Measurements from ENCODE around the gene TMEM81.

The TMEM81 gene

DNA sequence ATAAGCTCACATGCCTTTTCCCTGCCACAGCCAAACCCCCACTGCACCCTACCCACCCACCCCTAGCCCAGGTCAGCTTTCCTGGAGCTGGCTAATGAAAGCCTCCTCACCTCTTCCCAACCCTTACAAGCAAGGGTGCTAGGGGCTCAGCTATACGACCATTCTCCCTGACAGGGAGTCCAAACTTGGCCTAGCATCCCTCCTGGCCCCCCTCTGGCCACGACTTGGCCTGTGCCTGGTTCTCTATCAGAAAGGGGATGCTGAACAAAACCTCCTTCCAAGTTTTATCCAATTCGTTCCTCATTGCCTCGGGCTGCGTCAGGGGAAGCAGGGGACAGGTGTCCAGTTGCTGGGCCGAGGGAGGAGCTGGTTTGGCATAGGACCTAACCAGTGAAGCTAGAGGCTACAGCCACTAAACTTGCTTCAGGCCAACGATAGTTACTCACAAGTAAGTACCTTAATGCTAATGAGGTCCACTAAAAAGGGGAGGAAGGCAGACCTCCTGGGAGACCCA, 8.6 kb downstream of the TMEM81 start:
- DNase-seq = no peak

DNA sequence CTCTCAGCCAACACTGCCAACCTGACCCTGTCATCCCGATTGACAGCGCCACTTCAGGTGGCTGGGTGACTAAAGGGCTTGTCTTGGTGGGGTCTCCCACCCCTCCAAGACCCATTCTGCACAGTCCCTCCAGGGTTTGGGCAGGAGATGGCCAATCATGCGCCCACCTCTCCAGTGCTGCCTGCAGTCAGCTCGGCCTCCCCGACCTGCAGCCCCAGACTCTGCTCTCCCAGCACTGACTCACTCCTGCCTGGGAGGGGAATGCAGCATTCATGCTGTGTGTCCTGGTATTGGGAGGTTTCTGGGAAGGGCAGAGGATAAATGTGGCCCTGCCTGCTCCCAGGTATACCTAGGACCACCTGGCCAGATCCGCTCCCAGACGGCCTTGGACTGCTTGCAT, 9.7 kb downstream of the TMEM81 start:
- no peak for DNase-seq

DNA sequence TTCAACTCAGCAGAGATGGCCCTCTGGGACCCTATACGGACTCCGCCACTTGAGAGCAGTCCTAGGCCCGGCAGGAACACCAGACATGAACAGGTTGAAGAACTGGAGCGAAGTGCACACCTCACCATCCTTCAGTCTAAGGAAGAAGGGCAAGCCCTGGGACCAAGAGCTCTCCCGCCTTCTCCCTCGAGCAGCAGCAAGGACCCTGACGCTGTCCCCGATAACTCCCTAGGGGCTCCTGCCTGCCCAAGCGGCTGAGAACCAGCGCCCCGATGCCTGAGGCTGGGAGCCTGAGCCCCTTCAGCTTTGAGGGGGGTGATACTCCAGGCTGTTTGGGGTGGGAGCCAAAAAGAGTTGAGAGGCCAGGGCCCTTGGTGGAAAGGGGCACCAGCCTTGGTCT, 10.2 kb downstream of the TMEM81 start:
- no peak for DNase-seq

DNA sequence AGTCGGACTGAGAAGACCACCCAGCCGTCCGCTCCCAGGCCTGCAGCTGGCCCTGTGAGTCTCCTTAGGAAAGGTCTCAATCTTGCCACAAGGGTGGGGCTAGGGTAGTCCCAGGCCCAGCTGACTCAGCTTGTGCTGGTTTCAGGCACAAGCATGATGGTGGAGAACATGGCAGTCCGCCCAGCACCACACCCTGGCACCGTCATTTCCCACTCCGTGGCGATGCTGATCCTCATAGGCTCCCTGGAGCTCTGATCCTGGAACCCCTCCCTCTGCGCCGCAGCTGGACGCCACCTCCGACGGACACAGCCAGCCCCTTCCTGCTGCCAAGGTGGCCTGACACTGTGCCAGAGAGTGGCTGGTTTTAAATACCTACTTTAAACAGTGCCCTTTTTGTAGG, 10.7 kb downstream of the TMEM81 start:
- no peak for DNase-seq

DNA sequence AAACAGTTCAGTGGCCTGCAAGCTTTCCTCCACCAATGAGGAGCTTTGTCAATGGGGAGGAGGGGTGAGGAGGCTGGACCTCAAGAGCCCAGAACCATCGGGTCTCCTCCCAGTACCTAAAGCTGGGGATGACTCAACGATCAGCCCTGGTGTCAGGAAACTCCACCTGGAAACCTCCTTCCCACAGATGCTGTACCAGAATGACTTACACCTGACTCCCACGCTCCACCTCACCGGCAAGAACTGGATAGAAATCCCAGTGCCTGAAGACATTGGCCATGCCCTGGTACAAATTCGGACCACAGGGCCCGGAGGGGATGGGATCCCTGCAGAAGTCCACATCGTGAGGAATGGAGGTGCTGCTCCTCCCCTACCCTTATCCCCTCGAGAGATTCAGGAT, 11.4 kb downstream of the TMEM81 start:
- DNase-seq = no peak

DNA sequence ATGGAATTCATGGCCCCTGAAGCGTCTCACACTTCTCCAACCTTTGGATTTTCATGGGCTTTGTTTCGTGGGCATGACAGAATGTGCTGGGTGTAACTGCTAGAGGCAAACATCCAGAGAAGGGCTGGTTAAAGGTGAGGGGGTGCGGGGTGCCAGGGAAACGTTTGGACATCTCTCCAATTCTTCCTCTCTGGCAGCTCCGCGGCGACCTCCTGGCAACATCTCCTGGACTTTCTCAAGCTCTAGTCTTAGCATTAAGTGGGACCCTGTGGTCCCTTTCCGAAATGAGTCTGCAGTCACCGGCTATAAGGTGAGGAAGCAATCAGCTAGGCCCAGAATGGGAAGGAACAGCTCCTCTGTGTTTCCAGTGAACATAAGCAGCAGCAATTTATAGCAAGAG, 12.0 kb downstream of the TMEM81 start:
- no peak for DNase-seq

DNA sequence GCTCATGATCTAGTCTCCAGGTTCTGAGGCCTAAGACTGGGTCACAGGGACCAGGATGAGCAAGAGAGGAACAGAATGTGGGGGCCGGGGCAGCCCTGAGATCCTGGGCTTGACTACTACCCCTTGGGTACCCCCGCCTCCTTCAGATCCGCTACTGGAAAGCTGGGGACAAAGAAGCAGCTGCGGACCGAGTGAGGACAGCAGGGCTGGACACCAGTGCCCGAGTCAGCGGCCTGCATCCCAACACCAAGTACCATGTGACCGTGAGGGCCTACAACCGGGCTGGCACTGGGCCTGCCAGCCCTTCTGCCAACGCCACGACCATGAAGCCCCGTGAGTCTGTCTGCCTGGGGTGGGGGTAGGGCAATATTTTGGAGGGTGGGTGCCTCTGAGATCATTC, 12.5 kb downstream of the TMEM81 start:
- DNase-seq = no peak

DNA sequence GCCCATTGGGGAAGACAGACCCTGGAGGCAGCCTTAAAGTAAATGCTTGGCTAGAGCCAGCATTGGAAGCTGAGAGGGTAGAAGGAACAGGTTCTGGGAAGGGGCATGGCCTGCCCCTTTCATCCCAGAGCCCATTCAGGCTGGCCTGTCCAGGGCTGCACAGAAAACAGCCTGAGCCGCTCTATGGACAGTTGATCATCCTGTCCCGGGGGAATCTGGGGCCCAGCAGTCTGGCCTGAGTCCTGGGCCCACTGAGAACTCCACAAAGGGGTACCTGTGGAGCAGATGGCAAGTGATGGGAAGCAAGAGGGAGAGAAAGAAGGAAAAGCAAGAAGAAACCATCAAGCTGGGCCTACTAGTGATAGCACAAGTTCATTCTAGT, 13.2 kb downstream of the TMEM81 start:
- no peak for DNase-seq

DNA sequence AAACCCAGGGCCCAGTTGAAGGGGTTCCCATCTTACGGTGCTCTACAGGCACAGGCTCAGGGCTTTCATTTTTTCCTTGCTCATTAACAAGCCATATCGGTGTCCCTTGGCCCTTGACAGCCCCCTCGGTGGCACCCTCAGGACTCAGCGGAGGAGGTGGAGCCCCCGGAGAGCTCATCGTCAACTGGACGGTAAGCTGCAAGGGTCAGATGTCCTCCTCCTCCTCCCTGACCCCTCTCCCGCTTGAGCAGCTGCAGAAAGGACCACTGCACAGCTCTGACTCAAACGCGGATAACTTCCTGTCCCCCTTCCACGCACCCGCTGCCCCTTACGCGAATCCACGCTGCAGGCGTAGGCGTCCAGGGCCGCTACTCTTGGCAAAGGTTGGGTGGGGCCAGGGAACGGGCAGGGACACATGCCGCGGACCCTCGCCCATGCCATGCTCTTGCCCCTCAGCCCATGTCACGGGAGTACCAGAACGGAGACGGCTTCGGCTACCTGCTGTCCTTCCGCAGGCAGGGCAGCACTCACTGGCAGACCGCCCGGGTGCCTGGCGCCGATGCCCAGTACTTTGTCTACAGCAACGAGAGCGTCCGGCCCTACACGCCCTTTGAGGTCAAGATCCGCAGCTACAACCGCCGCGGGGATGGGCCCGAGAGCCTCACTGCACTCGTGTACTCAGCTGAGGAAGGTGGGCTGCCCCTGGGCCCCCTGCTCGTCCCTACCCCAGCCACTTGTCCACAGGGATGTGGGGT, 14.7 kb downstream of the TMEM81 start:
- DNase-seq = no peak

DNA sequence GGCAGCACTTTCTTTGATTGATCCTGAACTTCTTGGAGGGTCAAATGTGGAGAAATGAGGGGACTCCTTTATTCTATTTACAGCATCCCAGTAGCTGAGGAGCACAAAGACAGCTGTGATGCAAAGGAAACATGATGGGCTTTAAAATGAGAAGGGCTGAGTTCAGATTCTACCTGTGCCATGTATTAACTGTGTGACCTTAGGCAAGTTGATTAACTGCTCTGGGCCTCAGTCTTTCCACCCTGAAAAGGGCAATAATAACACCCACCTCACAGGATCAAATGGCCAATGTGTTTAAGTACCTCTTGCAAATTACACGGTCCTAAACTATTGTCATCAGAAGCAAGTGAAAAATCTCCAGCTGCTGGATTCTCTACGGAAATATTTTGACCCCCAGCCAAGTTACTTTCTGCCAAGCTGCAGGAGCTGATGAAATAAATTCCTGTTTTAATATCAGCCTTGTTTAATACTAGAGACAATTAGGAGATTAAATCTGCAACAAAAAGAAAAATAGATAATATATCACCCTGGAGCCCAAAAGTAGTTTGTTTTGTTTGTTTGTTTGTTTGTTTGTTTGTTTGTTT, 15.7 kb downstream of the TMEM81 start:
- DNase-seq = no peak

DNA sequence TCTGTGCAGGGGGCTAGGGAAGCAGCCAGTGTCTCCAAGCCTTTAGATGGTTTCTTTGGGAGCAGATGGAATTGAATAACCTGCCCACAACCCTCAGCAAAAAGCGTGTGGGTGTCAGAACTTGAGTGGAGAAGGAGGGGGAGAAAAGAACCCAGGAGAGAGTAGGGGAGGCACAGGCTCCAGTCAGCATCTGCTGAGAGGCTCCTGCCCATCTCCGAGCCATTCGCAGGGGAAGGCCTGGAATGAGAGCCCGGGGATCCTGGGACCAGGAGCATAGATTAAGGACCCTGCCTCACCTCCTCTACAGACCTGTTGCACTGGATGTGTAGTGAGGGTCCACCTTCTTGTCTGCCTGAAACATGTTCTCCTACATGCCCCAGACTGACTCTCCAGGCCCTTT, 16.3 kb downstream of the TMEM81 start:
- no peak for DNase-seq

DNA sequence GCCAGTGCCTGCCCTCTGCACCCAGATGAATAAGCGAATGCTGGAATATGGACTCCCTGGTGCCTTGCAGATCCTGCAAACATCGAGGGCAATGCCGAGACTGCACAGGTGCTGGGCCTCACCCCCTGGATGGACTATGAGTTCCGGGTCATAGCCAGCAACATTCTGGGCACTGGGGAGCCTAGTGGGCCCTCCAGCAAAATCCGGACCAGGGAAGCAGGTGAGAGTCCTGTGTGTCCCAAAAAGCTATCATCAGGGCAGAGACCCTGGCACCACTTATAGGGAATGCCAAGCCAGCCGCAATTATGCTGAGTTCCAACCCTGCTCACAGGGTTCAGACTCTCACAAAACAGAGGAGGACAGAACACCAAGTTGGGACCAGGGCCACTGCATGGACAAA, 17.2 kb downstream of the TMEM81 start:
- no peak for DNase-seq

DNA sequence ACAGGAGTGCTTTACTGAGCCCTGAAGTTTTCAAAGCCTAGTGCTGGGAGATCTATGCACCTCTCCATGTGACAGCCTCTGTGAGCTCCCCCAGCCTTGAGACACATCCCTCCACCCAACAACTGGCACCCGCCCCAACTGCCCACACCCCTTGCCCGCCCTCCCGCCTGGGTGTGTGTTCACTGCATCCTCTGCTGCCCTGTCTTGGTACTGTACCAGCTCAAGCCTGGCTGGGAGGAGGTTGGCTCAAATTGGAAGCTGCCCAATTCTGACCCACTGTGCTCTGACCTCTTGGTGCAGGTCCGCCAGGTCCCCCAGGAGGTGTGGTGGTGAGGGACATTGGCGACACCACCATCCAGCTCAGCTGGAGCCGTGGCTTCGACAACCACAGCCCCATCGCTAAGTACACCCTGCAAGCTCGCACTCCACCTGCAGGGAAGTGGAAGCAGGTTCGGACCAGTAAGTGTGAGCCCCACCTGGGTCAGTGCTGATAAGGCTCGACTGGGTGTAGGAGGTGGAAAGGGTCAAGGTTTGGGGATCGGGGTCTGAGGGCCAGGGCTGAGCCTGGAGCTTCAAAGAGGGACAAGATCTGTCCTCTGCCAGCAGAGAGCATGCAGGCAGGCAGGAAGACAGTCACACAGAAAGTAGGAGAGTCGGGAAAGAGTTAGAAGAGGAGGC, 18.0 kb downstream of the TMEM81 start:
- DNase-seq = no peak

DNA sequence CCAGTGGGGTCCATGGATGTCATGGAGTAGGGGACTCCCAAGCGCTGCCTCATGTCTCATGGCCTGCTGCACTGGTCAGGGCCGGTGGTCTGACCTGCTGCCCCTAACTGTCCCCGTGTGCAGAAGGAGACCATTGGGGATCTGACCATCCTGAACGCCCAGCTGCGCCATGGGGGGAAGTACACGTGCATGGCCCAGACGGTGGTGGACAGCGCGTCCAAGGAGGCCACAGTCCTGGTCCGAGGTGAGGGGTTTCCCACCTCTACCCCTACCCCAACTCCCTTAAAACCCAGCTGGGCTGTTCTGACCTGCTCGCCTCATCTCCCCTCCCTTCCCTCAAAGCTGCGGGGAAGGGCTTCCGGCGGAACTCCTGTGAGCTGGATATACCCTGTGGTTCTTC, 18.6 kb downstream of the TMEM81 start:
- DNase-seq = no peak

DNA sequence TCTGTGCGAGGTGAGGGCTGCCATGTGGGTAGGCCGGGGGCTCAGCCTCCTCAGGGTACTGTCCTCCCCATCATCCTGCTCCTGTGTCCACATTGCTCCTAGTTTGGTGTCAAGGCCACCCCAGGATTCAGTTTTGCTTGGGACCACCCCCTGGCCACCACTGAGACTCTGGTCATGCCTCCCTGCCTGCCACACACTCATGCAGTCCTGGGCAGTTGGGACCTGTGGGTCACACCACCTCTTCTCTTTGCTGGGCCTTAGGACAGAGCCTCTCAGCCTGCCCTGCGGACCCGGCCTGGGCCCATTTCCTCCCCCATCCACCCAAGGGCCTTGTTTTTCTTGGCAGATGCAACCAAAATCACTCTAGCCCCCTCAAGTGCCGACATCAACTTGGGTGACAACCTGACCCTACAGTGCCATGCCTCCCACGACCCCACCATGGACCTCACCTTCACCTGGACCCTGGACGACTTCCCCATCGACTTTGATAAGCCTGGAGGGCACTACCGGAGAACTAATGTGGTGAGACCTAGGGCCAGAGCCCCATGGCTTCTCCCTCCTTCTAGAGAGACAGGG, 19.4 kb downstream of the TMEM81 start:
- no peak for DNase-seq

DNA sequence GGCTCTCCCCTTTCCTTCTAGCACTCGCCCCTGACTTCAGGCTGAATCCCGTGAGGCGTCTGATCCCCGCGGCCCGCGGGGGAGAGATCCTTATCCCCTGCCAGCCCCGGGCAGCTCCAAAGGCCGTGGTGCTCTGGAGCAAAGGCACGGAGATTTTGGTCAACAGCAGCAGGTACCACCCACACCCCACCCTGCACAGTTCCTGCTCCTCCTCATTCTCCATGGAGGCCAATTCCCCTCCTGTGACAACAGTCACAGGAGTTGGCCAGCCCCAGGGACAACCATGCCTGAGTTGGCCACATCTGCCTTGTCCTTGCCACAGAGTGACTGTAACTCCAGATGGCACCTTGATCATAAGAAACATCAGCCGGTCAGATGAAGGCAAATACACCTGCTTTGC, 20.0 kb downstream of the TMEM81 start:
- no peak for DNase-seq

DNA sequence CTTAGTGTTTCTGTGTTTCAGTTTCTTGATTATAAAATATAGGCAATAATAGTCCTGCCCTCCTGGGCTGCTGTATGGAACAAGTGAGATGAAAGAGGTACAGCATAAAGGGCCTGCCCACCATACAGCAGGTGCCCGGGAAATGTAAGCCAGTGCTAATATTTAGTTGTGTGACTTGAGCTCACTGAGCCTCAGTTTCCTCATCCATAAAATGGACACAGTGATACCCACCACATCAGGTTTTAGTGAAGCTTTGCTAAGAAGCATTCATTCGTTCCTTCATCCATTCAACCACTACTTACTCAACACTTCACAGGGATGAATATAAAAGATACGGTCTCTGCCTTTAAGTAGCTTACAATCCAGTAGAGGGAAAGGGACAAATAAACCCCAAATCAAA, 21.4 kb downstream of the TMEM81 start:
- DNase-seq = no peak

DNA sequence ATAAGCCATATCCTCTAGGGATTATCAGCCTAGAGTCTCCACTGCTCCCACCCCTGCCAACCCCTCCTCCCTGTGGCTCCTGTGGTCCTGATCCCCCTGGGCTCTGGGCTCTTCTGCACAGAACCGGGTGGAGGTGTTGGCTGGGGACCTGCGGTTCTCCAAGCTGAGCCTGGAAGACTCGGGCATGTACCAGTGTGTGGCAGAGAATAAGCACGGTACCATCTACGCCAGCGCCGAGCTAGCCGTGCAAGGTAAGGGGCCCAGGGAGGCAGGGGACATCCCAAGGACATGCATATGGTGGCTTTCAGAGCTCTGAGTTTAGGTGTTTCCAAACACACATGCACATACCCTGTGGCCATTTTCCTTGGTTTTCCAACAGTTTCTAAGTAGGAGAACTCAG, 21.9 kb downstream of the TMEM81 start:
- no peak for DNase-seq

DNA sequence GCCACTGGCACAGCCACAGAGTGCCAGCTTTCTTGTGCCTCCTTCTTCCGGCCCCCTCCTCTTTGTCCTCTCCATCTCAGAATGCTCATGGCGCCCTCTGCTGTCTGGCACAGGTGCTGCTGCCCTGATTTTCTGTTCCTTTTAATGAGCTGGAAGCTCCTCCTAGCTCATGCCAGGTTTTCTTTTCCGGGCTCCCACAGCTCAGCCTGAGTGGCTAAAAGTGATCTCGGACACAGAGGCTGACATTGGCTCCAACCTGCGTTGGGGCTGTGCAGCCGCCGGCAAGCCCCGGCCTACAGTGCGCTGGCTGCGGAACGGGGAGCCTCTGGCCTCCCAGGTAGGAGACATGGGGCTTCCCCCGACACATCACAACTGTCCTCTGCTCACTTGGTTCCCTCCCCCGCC, 22.6 kb downstream of the TMEM81 start:
- DNase-seq = peak; percentile 62

DNA sequence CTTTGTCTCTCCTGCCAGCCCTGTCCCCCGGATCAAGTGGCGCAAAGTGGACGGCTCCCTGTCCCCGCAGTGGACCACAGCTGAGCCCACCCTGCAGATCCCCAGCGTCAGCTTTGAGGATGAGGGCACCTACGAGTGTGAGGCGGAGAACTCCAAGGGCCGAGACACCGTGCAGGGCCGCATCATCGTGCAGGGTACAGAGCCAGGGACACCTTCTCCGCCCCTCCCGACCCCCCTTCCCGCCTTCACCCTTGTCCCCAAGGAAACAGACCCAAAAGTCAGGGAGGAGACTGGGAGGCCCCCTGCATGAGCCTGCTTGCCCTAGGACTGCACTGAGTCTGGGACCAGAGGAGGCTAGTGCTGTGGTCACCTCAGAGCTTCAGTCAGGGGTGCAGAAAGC, 23.0 kb downstream of the TMEM81 start:
- DNase-seq = no peak

DNA sequence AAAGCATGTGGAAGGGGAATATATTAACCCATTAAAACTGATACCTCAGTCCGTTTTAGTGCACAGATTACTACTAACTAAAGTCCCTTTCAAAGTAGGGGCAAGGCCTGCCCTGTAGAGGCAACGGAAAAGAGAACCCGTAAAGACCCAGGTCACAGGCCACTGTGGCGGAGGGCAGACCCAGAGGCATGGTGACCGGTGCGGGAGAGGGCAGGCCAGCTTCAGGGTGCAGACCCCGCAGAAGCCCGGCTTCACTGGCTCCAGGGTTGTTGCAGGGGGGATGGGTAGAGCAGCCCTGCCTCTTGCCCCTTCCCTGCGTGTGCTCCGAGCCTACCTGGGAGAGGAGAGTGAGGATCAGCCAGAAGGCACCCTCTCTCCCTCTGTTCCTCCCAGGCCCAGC, 23.5 kb downstream of the TMEM81 start:
- no peak for DNase-seq

DNA sequence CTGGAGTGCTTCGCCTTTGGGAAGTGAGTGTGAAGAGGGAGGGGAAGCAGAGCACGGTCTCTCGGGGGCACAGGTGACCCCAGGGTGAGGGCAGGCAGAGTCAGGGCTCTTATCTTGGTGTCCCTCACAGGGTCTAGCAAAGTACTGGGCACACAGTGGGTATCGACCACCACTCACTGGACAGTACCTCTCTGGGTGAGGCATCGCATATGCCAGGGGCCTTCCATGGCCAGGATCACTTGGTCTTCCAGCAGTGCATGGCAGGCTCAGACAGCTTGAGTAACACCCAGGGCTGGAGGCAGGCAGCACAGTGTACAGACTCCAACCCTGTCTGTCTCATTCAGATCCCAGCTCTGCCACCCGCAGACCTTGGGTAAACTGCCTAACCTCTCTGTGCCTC, 24.6 kb downstream of the TMEM81 start:
- no peak for DNase-seq

DNA sequence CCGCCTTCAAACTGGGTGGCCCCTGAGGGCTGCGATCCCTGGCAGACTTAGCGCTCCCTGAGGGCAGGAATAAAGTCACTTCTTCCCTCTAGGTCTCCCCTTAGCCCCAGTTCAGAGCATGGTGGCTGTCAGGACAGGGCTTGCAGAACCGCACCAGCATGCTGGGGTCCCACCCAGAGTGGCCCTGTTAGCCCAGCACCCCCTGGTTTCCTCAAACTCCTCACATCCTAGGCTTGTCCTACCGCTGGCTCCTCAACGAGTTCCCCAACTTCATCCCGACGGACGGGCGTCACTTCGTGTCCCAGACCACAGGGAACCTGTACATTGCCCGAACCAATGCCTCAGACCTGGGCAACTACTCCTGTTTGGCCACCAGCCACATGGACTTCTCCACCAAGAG, 25.4 kb downstream of the TMEM81 start:
- no peak for DNase-seq

All from DMS79 (cell line).